CD4-positive, alpha-beta T cell treated with Interferon gamma for 1 hour (primary cell): Measurements from ENCODE around the gene DDAH1.

Source experiments
- DNase-seq: peaks from one replicate; pipeline ENCODE4 v3.0.0-alpha.2; 2020

DDAH1 gene

GRCh38 chr1:85437139-85437538, 27.8 kb downstream of the DDAH1 start:
- no peak for DNase-seq

- no peak for DNase-seq
These were observed 31.9 kb downstream of the DDAH1 start for GRCh38 chr1:85433096-85433495.

- DNase-seq: no peak
These were observed 36.4 kb downstream of the DDAH1 start for GRCh38 chr1:85428471-85429089.

GRCh38 chr1:85427849-85428248, 37.1 kb downstream of the DDAH1 start:
- no peak for DNase-seq

- DNase-seq: no peak
These were observed 37.6 kb downstream of the DDAH1 start for GRCh38 chr1:85427331-85427730.

GRCh38 chr1:85421179-85421578, 43.8 kb downstream of the DDAH1 start:
- DNase-seq: no peak

- DNase-seq: no peak
These were observed 44.8 kb downstream of the DDAH1 start for GRCh38 chr1:85420199-85420598.

GRCh38 chr1:85417876-85418275, 47.1 kb downstream of the DDAH1 start:
- no peak for DNase-seq

GRCh38 chr1:85417017-85417416, 47.9 kb downstream of the DDAH1 start:
- no peak for DNase-seq

GRCh38 chr1:85413169-85413568, 51.8 kb downstream of the DDAH1 start:
- no peak for DNase-seq

- no peak for DNase-seq
These were observed 53.2 kb downstream of the DDAH1 start for GRCh38 chr1:85411567-85412305.

GRCh38 chr1:85409516-85409915, 55.4 kb downstream of the DDAH1 start:
- no peak for DNase-seq

- DNase-seq: no peak
These were observed 57.1 kb downstream of the DDAH1 start for GRCh38 chr1:85407746-85408377.

- no peak for DNase-seq
These were observed 57.9 kb downstream of the DDAH1 start for GRCh38 chr1:85406887-85407533.

- no peak for DNase-seq
These were observed 58.9 kb downstream of the DDAH1 start for GRCh38 chr1:85406081-85406480.

- DNase-seq: no peak
These were observed 60.6 kb downstream of the DDAH1 start for GRCh38 chr1:85404408-85404807.

GRCh38 chr1:85398391-85399064, 66.4 kb downstream of the DDAH1 start:
- no peak for DNase-seq

- no peak for DNase-seq
These were observed 67.4 kb downstream of the DDAH1 start for GRCh38 chr1:85397490-85398032.

GRCh38 chr1:85396194-85396593, 68.8 kb downstream of the DDAH1 start:
- no peak for DNase-seq

GRCh38 chr1:85394130-85394529, 70.8 kb downstream of the DDAH1 start:
- no peak for DNase-seq

- DNase-seq: no peak
These were observed 71.5 kb downstream of the DDAH1 start for GRCh38 chr1:85393490-85393889.

GRCh38 chr1:85388416-85388815, 76.5 kb downstream of the DDAH1 start:
- DNase-seq: no peak

- no peak for DNase-seq
These were observed 77.2 kb downstream of the DDAH1 start for GRCh38 chr1:85387781-85388180.
